OCI-LY3 (cell line): Measurements from ENCODE around the gene ZNF83.

ENCODE experiments used
- H2AFZ ChIP-seq: fragments of 200-600, 300-600 bp; shearing (Covaris generic); 2 replicates; pipeline ENCODE4 v1.6.0; 2014; ENCODE audit warnings: antibody characterized with exemption, low read depth, low read length
- H3K27ac ChIP-seq: fragments of 200-600, 300-600 bp; sonication (generic); 2 replicates; pipeline ENCODE4 v1.5.1; 2014; ENCODE audit warnings: mild to moderate bottlenecking, low read length, moderate library complexity, mixed read lengths
- H3K27me3 ChIP-seq: fragments of 200-600, 300-600 bp; sonication (generic); 2 replicates; pipeline ENCODE4 v1.6.1; 2014; ENCODE audit warnings: low read depth, low read length, mixed read lengths
- H3K36me3 ChIP-seq: fragments of 200-600, 300-600 bp; sonication (generic); replicated peaks from 2 replicates; pipeline ENCODE3; 2014; ENCODE audit warnings: low read depth, low read length, mixed read lengths
- H3K4me1 ChIP-seq: fragments of 300-600, 200-600 bp; sonication (generic); 2 replicates; pipeline ENCODE4 v1.6.1; 2014; ENCODE audit warnings: low read length, mixed read lengths
- H3K4me2 ChIP-seq: fragments of 200-600, 300-600 bp; sonication (generic); 2 replicates; pipeline ENCODE4 v1.6.1; 2014; ENCODE audit warnings: low read length, mixed read lengths
- H3K4me3 ChIP-seq: fragments of 300-600, 200-600 bp; sonication (generic); 2 replicates; pipeline ENCODE4 v1.5.1; 2014; ENCODE audit warnings: antibody characterized with exemption, mild to moderate bottlenecking, low read length, moderate library complexity
- H3K79me2 ChIP-seq: fragments of 300-600, 200-600 bp; shearing (Covaris generic); 2 replicates; pipeline ENCODE4 v1.6.1; 2014; ENCODE audit warnings: mild to moderate bottlenecking, low read length, mixed read lengths
- H3K9ac ChIP-seq: fragments of 300-600, 200-600 bp; shearing (Covaris generic); 2 replicates; pipeline ENCODE4 v1.6.0; 2014; ENCODE audit warnings: mild to moderate bottlenecking, low read length, moderate library complexity
- H3K9me3 ChIP-seq: fragments of 200-600, 300-600 bp; shearing (Covaris generic); 2 replicates; pipeline ENCODE4 v1.6.1; 2014; ENCODE audit warnings: low read length, mixed read lengths; ENCODE audit not compliant: insufficient read depth
- H4K20me1 ChIP-seq: fragments of 200-600, 300-600 bp; sonication (generic); 2 replicates; pipeline ENCODE4 v1.6.1; 2016; ENCODE audit warnings: low read length, mixed read lengths; ENCODE audit not compliant: insufficient read depth
- EZH2phosphoT487 ChIP-seq: fragments of 200-600 bp; shearing (Covaris generic); IDR thresholded peaks from 2 replicates; pipeline ENCODE4 v1.6.1; 2018; ENCODE audit warnings: antibody characterized with exemption, mixed run types, low read depth
- TF ChIP-seq, protein P1 (sequence below): fragments of 200-600, 300-600 bp; sonication (generic); IDR thresholded peaks from 2 replicates; pipeline ENCODE4 v1.5.1; 2014; ENCODE audit warnings: antibody characterized with exemption, low read length, low read depth

ZNF83 gene

DNA sequence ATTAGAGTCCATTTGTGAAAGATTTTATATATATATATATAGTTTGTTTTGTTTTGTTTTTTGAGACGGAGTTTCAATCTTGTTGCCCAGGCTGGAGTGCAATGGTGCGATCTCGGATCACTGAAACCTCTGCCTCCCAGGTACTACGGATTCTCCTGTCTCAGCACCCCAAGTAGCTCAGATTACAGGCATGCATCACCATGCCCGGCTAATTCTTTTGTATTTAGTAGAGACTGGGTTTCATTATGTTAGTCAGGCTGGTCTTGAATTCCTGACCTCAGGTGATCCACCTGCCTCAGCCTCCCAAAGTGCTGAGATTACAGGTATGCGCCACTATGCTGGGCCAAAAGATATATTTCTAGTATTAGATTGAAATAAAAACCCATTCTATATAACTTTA lies 72.0 kb downstream of the ZNF83 start:
- Histone ChIP-seq H3K4me2 (no peak overlapping the region), H2AFZ (no peak overlapping the region), H3K27ac (no peak overlapping the region), H3K9ac (no peak overlapping the region), H3K4me1 (no peaks in the 10 kb centered on the region), H4K20me1 (no peaks in the 10 kb centered on the region), H3K79me2 (no peaks in the 10 kb centered on the region), H3K36me3 (peaks cover 14% of the 10 kb centered on the region), H3K9me3 (0 out of 2 replicates have a peak, but pooled peaks cover 14% of the 10 kb centered on the region), H3K27me3 (no peaks in the 10 kb centered on the region), H3K4me3 (no peak overlapping the region)
- TF ChIP-seq EZH2phosphoT487, result no peak
- TF ChIP-seq, protein P1, sequence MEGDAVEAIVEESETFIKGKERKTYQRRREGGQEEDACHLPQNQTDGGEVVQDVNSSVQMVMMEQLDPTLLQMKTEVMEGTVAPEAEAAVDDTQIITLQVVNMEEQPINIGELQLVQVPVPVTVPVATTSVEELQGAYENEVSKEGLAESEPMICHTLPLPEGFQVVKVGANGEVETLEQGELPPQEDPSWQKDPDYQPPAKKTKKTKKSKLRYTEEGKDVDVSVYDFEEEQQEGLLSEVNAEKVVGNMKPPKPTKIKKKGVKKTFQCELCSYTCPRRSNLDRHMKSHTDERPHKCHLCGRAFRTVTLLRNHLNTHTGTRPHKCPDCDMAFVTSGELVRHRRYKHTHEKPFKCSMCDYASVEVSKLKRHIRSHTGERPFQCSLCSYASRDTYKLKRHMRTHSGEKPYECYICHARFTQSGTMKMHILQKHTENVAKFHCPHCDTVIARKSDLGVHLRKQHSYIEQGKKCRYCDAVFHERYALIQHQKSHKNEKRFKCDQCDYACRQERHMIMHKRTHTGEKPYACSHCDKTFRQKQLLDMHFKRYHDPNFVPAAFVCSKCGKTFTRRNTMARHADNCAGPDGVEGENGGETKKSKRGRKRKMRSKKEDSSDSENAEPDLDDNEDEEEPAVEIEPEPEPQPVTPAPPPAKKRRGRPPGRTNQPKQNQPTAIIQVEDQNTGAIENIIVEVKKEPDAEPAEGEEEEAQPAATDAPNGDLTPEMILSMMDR, result no peak
